ENCODE data around the gene SERPINH1. TPM values are rescaled to one million over a fixed set of nuclear protein-coding genes. Genes with fewer than 3 reads are reported as not detected.
A peak's percentile ranks its signal among the peaks of the same experiment; 100 is the strongest.

The SERPINH1 gene
- polyA plus RNA-seq, 3 donors, result 1.6 to 4.6 (median 2.1) TPM

GRCh38 chr11:75536786-75537641 is 25.0 kb upstream of the SERPINH1 start:
- Mint-ChIP-seq H3K27me3 (ENCODE audit: low read depth in 3 of 3) (peaks cover 2 to 4% (median 4%) of the 10 kb centered on the region in 3 donors), H3K36me3 (peaks cover 0 to 2% of the 10 kb centered on the region in 2 donors), H3K4me1 (peaks cover 37% of the 10 kb centered on the region), H3K4me3 (peak overlapping the region; percentile 13 to 35), H3K27ac (peak overlapping the region; percentile 70 to 90 (median 86)), H3K9me3 (no peaks in the 10 kb centered on the region)
- Histone ChIP-seq H3K4me1 (ENCODE audit: control insufficient read depth in 1 of 2, insufficient read depth in 2 of 2, low read length in 2 of 2) (peaks cover 21 to 24% of the 10 kb centered on the region in 2 donors), H3K4me2 (replicated peaks; ENCODE audit: extremely low read depth, low read length, poor library complexity, severe bottlenecking) (peak overlapping the region; percentile 47), H3K79me2 (ENCODE audit: insufficient read depth, low read length) (no peaks in the 10 kb centered on the region), H3K27me3 (ENCODE audit: control insufficient read depth in 2 of 2, insufficient read depth in 2 of 2, low read length in 2 of 2) (no peaks in the 10 kb centered on the region), H3K36me3 (replicated peaks in 1 of 2; ENCODE audit: control insufficient read depth in 1 of 2, insufficient read depth in 2 of 2, low read length in 2 of 2) (no peaks in the 10 kb centered on the region), H3K9ac (ENCODE audit: insufficient read depth, low read length, poor library complexity, severe bottlenecking) (no peak overlapping the region), H3K4me3 (replicated peaks in 1 of 3; ENCODE audit: low read depth in 2 of 3, low read length in 3 of 3) (peak overlapping the region in 1 of 3 experiments; percentile 27), H2AFZ (ENCODE audit: insufficient read depth, low read depth, low read length, poor library complexity, severe bottlenecking) (peak overlapping the region; percentile 43), H3K27ac (ENCODE audit: low read depth in 1 of 2, low read length in 2 of 2) (peak overlapping the region; percentile 8 to 67), H3K9me3 (replicated peaks in 1 of 2; ENCODE audit: control insufficient read depth in 1 of 2, insufficient read depth in 1 of 2, low read length in 2 of 2) (no peaks in the 10 kb centered on the region), H4K20me1 (ENCODE audit: insufficient read depth, low read length) (no peaks in the 10 kb centered on the region)
- DNase-seq, result peak; percentile 74 to 85 (median 80)
- TF ChIP-seq CTCF (IDR thresholded peaks at IDR 0.05), result no peak
- WGBS (ENCODE audit: insufficient coverage), result 27% methylated on average over 4 of the region's 13 CpGs
- intact Hi-C loops (cut with micrococcal nuclease), result no loop called here

- no peak for DNase-seq
- H3K4me1 ChIP-seq (ENCODE audit: control insufficient read depth in 1 of 2, insufficient read depth in 2 of 2, low read length in 2 of 2), result peaks cover 18 to 20% of the 10 kb centered on the region in 2 donors
- Mint-ChIP-seq H3K4me1 (peaks cover 33% of the 10 kb centered on the region), H3K36me3 (peaks cover 0 to 2% of the 10 kb centered on the region in 2 donors), H3K27me3 (ENCODE audit: low read depth in 3 of 3) (peaks cover 2 to 4% (median 2%) of the 10 kb centered on the region in 3 donors), H3K27ac (peak overlapping the region in 6 of 7 donors; percentile 33 to 90 (median 76)), H3K9me3 (no peaks in the 10 kb centered on the region), H3K4me3 (peak overlapping the region in 1 of 2 donors; percentile 35)
- no peaks in the 10 kb centered on the region for H3K36me3 ChIP-seq (replicated peaks in 1 of 2; ENCODE audit: control insufficient read depth in 1 of 2, insufficient read depth in 2 of 2, low read length in 2 of 2)
- peak overlapping the region in 1 of 3 experiments; percentile 27 for H3K4me3 ChIP-seq (replicated peaks in 1 of 3; ENCODE audit: low read depth in 2 of 3, low read length in 3 of 3)
- peak overlapping the region in 1 of 2 donors; percentile 67 for H3K27ac ChIP-seq (ENCODE audit: low read depth in 1 of 2, low read length in 2 of 2)
- H3K9me3 ChIP-seq (replicated peaks in 1 of 2; ENCODE audit: control insufficient read depth in 1 of 2, insufficient read depth in 1 of 2, low read length in 2 of 2), result no peaks in the 10 kb centered on the region
- H3K79me2 ChIP-seq (ENCODE audit: insufficient read depth, low read length), result no peaks in the 10 kb centered on the region
- no peak overlapping the region for H2AFZ ChIP-seq (ENCODE audit: insufficient read depth, low read depth, low read length, poor library complexity, severe bottlenecking)
- WGBS (ENCODE audit: insufficient coverage), result 82% methylated on average over 5 of the region's 5 CpGs
- H3K9ac ChIP-seq (ENCODE audit: insufficient read depth, low read length, poor library complexity, severe bottlenecking), result no peak overlapping the region
- intact Hi-C loops (cut with micrococcal nuclease), result no loop called here
- H3K4me2 ChIP-seq (replicated peaks; ENCODE audit: extremely low read depth, low read length, poor library complexity, severe bottlenecking), result peak overlapping the region; percentile 47
- no peaks in the 10 kb centered on the region for H3K27me3 ChIP-seq (ENCODE audit: control insufficient read depth in 2 of 2, insufficient read depth in 2 of 2, low read length in 2 of 2)
- no peak for TF ChIP-seq CTCF (IDR thresholded peaks at IDR 0.05)
- no peaks in the 10 kb centered on the region for H4K20me1 ChIP-seq (ENCODE audit: insufficient read depth, low read length)
These were observed 24.3 kb upstream of the SERPINH1 start for GRCh38 chr11:75537740-75538139.
